Loucy (cell line): Measurements from ENCODE around the gene DNAJC11.

Source experiments
- CTCF ChIP-seq: fragments of 200-600 bp; sonication (generic); conservative IDR thresholded peaks from 2 replicates; pipeline ENCODE4 v1.5.1; 2014; ENCODE audit warnings: mild to moderate bottlenecking, antibody characterized with exemption, low read length
- EZH2phosphoT487 ChIP-seq: fragments of 200-600 bp; IDR thresholded peaks from 2 replicates; pipeline ENCODE4 v1.6.1; 2018; ENCODE audit warnings: antibody characterized with exemption, mild to moderate bottlenecking, moderate library complexity, borderline replicate concordance

DNA sequence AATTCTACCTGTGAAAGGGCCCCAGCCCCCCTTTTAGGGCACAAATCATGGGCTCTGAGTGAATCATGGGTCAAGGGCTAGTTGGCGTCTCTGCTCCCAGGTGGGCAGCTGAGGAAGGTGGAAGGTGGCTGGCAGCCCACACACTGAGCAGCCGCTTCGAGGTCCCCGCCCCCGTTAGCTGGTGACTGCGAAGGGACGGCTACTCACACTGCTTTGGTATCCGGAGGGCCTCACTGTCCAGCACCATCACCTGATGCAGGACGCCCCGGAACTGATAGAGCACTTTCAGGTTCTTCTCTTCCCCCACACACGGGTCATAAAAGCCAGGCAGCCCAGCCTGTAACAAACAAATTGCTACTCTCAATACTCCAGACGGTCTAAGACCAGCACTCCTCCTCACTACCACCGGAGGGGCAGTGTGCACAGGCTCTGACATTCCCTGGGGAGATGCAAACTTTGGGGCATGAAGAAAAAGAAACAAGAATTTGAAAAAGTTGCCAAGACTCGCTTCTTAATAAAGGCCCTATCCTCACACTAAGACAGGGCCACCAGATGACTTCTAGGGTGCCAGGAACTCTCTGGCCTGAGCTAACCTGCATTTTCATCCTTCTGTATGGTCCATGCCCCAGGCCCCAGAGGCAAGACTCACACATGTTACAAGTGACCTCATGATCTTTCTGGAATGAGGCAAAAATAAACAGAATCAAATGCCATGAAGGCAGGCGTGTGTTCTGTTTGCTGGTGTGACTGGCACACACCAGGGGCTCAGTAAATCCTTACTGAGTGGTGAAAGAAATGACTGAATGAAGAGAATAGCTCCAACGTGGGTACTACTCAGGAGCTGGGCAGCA is 65.5 kb downstream of the DNAJC11 start:
- TF ChIP-seq CTCF (0 out of 2 replicates have a peak, but pooled peaks have one; percentile 7), EZH2phosphoT487 (no peak)
